SK-N-SH treated with all-trans-retinoic acid at 6 μM for 48 hours (cell line): ENCODE results near the gene OR13A1.
"Not testable (repeated sequence)": the region's sequence is repeated elsewhere in the genome, so short reads cannot be mapped to it uniquely, and the experiment has no call there.

Source experiments
- ARNTL ChIP-seq: fragments of 450-650 bp; formaldehyde crosslinking; IDR thresholded peaks from 2 replicates; pipeline ENCODE4 v1.5.0; 2020; ENCODE audit warnings: low read depth, mild to moderate bottlenecking, moderate library complexity, borderline replicate concordance
- CSDC2 ChIP-seq: fragments of 250-450 bp; sonication (Bioruptor Pico); IDR thresholded peaks from 2 replicates; pipeline ENCODE4 v1.5.0; 2020; ENCODE audit warnings: mild to moderate bottlenecking, moderate library complexity
- ESRRG ChIP-seq: fragments of 250-450 bp; sonication (Bioruptor Pico); IDR thresholded peaks from 2 replicates; pipeline ENCODE4 v1.6.1; 2021; ENCODE audit warnings: mild to moderate bottlenecking
- TCF4 ChIP-seq: fragments of 250-450 bp; sonication (Bioruptor Pico); IDR thresholded peaks from 2 replicates; pipeline ENCODE4 v1.8.0; 2021; ENCODE audit warnings: mild to moderate bottlenecking, moderate library complexity, borderline replicate concordance
- ZFP30 ChIP-seq: fragments of 450-650 bp; formaldehyde crosslinking; IDR thresholded peaks from 2 replicates; pipeline ENCODE4 v1.5.0; 2022; ENCODE audit warnings: mild to moderate bottlenecking, moderate library complexity
- ZNF70 ChIP-seq: fragments of 450-650 bp; formaldehyde crosslinking; IDR thresholded peaks from 2 replicates; pipeline ENCODE4 v1.5.0; 2020; ENCODE audit warnings: mild to moderate bottlenecking, moderate library complexity

DNA sequence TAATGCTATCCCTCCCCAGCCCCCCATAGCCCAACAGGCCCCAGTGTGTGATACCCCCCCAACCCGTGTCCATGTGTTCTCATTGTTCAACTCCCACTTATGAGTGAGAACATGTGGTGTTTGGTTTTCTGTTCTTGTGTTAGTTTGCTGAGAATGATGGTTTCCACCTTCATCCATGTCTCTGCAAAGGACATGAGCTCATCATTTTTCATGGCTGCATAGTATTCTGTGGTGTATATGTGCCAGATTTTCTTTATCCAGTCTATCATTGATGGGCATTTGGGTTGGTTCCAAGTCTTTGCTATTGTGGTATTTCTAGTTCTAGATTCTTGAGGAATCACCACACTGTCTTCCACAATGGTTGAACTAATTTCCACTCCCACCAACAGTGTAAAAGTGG is 11.5 kb upstream of the OR13A1 start:
- TF ChIP-seq ZFP30 (CRISPR knock-in tag); ZNF70; ARNTL (CRISPR knock-in tag); TCF4 (CRISPR knock-in tag); CSDC2; ESRRG (CRISPR knock-in tag): not testable (repeated sequence)
